ENCODE results near the gene FAM89B. TPM values are rescaled to one million over a fixed set of nuclear protein-coding genes. Genes with fewer than 3 reads are reported as not detected.

FAM89B gene
- total and polyA plus RNA-seq, 10 donors = 34.5 to 66.1 (median 48.4) TPM

- DNase-seq = peak; percentile 72
- 66 to 75% (median 70%) methylated on average over 7 of the region's 7 CpGs for WGBS, 5 donors
- no peaks in the 10 kb centered on the region for H3K9me3 ChIP-seq
- H3K4me1 ChIP-seq = peaks cover 37 to 74% (median 63%) of the 10 kb centered on the region in 6 donors
- peaks cover 0 to 13% (median 2%) of the 10 kb centered on the region in 6 donors for H3K36me3 ChIP-seq
- intact Hi-C loops (cut with DNase I; ENCODE audit: low total_unique reads) = no loop called here
- TF ChIP-seq POLR2A (IDR thresholded peaks at IDR 0.05) (no peak), POLR2AphosphoS5 (IDR thresholded peaks at IDR 0.05) (no peak), CTCF (IDR thresholded peaks at IDR 0.05 in 8 of 11, conservative IDR thresholded peaks at IDR 0.05 in 3 of 11) (no peak)
- no peaks in the 10 kb centered on the region for H3K27me3 ChIP-seq (replicated peaks in 1 of 7)
- peak overlapping the region; percentile 22 to 99 (median 83) for H3K27ac ChIP-seq
- H3K4me3 ChIP-seq = no peak overlapping the region
These were observed 6.5 kb upstream of the FAM89B start for GRCh38 chr11:65565624-65566453.

GRCh38 chr11:65569164-65569972 is 3.0 kb upstream of the FAM89B start:
- no peak for TF ChIP-seq CTCF (IDR thresholded peaks at IDR 0.05 in 8 of 11, conservative IDR thresholded peaks at IDR 0.05 in 3 of 11)
- no peak for TF ChIP-seq POLR2A (IDR thresholded peaks at IDR 0.05)
- no peak for TF ChIP-seq POLR2AphosphoS5 (IDR thresholded peaks at IDR 0.05)

GRCh38 chr11:65569973-65570918 is 2.1 kb upstream of the FAM89B start, which contains the start of gene ZNRD2:
ZNRD2 (plus strand) TSS chr11:65570477; CDS start chr11:65570492, 15 bp downstream.
- WGBS, 5 donors = 0 to 1% (median 0%) methylated on average over 65 to 89 of the region's 89 CpGs

More at GRCh38 chr11:65569164-65569972, 3.0 kb upstream of the FAM89B start:
- Histone ChIP-seq H3K9me3 (no peaks in the 10 kb centered on the region), H3K36me3 (peaks cover 0 to 25% (median 2%) of the 10 kb centered on the region in 6 donors), H3K4me3 (peak overlapping the region; percentile 24 to 95 (median 88)), H3K27me3 (replicated peaks in 1 of 7) (no peaks in the 10 kb centered on the region), H3K27ac (peak overlapping the region; percentile 76 to 99 (median 96)), H3K4me1 (peaks cover 58 to 91% (median 88%) of the 10 kb centered on the region in 6 donors)
- intact Hi-C loops (cut with DNase I; ENCODE audit: low total_unique reads) = no loop called here
- WGBS, 5 donors = 7 to 8% (median 7%) methylated on average over 28 of the region's 28 CpGs
- no peak for DNase-seq

More at GRCh38 chr11:65569973-65570918, 2.1 kb upstream of the FAM89B start, which contains the start of gene ZNRD2:
- Histone ChIP-seq H3K27me3 (replicated peaks in 1 of 7) (no peaks in the 10 kb centered on the region), H3K4me1 (peaks cover 54 to 91% (median 87%) of the 10 kb centered on the region in 6 donors), H3K36me3 (peaks cover 0 to 25% (median 2%) of the 10 kb centered on the region in 6 donors), H3K27ac (peak within 1 kb of the TSS; percentile 76 to 99 (median 96)), H3K4me3 (peak within 1 kb of the TSS; percentile 81 to 95 (median 88)), H3K9me3 (no peaks in the 10 kb centered on the region)
- intact Hi-C loops (cut with DNase I; ENCODE audit: low total_unique reads) = no loop called here
- peak; percentile 100 for DNase-seq
- TF ChIP-seq POLR2A (IDR thresholded peaks at IDR 0.05) (peak; percentile 19 to 73 (median 49)), CTCF (IDR thresholded peaks at IDR 0.05 in 8 of 11, conservative IDR thresholded peaks at IDR 0.05 in 3 of 11) (peak in 10 of 11 experiments; percentile 23 to 76 (median 50)), POLR2AphosphoS5 (IDR thresholded peaks at IDR 0.05) (peak; percentile 96 to 99 (median 97))

All from spleen (tissue), 11 donors.